ENCODE data around the gene L1TD1.
A peak's percentile ranks its signal among the peaks of the same experiment; 100 is the strongest.
"Not testable (repeated sequence)": the region's sequence is repeated elsewhere in the genome, so short reads cannot be mapped to it uniquely, and the experiment has no call there.

Gene L1TD1

GRCh38 chr1:62239652-62240403 is 45.2 kb downstream of the L1TD1 start:
- DNase-seq, result not testable (repeated sequence)

GRCh38 chr1:62240651-62241370 is 46.2 kb downstream of the L1TD1 start:
- no peak for DNase-seq

DNA sequence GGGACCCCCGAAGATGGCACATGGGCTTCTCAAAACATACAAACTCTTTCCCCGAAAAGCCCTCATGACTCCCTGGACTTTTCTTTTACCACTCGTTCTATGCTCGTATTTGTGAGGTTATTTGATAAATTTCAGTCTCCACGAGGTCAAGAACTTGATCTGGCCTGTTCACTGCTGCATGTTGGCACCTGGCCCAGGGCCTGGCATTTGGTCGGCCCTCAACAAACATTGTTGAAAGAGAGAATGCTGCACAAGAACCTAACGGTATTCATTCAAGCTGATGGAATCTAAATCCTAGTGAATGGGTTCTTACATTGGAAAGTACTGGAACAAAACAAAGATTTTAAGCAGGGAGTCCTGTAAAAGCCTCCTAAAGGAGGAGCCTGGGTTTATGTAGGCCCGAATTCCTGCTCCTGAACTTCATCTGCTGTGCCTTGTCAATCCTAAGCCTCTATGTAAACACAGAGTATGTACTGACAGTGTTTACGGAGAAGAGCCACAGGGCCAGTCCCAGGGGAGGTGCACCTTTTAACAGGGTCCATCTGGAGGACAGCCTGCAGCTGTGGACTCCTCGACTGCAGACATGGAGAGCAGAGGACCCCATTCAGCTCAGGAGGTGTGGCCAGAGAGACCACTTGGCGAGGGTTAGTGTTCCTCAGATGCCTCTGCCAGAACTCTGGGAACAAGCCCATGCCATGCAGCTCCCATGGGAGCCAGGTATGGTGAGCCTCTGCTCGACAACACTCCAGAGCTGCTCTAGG is 46.9 kb downstream of the L1TD1 start:
- peak; percentile 94 for DNase-seq

- DNase-seq, result not testable (repeated sequence)
Measured at GRCh38 chr1:62244380-62244779, 49.7 kb downstream of the L1TD1 start.

GRCh38 chr1:62245201-62245600 is 50.6 kb downstream of the L1TD1 start:
- DNase-seq, result no peak

- DNase-seq, result no peak
Measured at GRCh38 chr1:62247391-62248168, 52.9 kb downstream of the L1TD1 start.

DNA sequence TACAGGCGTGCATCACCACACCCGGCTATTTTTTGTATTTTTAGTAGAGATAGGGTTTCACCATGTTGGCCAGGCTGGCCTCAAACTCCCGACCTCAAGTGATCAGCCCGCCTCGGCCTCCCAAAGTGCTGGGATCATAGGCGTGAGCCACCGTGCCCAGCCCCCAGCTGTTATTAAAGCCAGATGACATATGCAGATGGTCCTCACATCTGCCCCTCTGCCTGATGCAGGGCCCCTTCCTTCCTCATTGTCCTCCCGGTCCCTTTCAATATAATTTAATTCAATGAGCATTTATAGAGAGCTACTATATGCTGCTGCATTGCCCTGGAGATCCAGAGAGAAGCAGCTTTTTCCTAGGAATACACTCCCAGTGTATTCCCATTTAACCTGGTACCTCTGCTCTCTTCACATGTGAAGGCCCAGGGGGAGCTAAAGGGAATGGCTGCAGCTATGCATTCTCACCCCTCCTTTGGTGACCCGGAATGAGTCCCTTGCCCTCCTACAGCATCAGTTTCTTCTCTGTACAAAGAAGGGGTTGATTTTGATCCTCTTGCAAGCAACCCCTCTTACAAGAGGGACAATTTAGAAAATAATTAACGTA is 55.6 kb downstream of the L1TD1 start:
- no peak for DNase-seq

DNA sequence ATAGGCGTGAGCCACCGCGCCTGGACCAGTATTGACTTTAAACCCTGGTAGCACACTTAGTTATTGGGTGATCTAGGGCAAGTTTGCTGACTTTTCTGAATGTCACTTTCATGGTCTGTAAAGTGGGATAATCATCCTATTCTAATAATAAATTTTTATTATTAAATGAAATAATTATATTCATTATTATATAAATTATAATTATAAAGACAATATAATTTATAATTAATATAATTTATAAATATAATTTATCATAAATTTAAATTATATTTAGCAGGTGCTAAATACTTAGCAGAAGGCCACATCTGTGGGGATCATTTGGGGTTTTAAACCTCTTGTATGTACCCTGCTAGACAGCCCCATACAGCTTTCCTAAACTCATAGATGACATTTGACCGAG is 64.9 kb downstream of the L1TD1 start:
- no peak for DNase-seq

DNA sequence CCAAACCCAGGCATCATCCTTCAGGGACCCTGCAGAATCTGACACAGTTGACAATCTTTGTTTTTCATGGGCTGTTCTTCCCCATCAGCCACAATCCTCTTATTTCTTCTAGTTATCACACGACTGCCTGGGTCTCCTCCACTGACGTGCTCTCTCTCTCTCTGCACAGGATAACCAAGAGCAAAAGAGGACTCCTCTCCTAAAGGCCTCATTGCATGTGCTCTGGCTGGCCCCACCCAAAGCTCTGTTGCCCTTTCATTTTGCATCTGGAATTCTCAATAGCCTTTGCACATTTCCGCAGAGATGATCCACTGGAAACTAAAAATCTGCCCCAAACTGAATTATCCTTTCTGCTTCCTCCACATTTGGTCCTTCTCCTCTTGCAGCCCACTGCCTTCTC is 66.0 kb downstream of the L1TD1 start:
- DNase-seq, result no peak

All from NCI-H2029 treated with DMSO at 0.1 percent for 48 hours (cell line).